GM19240 (cell line): ENCODE results near the gene HCFC1R1.

Experiments used
- DNase-seq: peaks from one replicate; pipeline ENCODE4 v3.0.0; 2011; ENCODE audit warnings: low spot score; ENCODE audit not compliant: insufficient read length

Gene HCFC1R1

DNA sequence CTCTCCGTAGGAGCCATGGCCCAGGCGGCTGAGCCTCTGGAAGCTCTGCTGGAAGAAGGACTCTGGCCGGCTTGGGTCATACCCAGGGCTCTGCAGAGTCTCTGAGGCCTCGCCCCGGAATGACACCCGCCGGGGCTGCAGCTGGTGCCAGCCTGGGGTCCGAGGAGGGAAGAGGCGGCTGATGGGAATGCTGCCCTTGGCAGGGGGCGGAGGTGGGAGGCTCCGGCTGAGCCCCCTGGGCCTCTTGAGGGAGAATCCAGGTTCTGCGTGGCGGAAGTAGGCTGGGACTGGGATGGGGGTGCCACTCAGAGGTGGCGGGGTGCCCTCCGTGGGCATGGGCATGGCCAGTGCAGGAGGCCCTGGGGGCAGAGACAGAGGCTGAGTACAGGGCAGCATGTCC is 47.1 kb downstream of the HCFC1R1 start:
- no peak for DNase-seq

GRCh38 chr16:2976201-2976600 is 47.5 kb downstream of the HCFC1R1 start:
- DNase-seq: no peak

DNA sequence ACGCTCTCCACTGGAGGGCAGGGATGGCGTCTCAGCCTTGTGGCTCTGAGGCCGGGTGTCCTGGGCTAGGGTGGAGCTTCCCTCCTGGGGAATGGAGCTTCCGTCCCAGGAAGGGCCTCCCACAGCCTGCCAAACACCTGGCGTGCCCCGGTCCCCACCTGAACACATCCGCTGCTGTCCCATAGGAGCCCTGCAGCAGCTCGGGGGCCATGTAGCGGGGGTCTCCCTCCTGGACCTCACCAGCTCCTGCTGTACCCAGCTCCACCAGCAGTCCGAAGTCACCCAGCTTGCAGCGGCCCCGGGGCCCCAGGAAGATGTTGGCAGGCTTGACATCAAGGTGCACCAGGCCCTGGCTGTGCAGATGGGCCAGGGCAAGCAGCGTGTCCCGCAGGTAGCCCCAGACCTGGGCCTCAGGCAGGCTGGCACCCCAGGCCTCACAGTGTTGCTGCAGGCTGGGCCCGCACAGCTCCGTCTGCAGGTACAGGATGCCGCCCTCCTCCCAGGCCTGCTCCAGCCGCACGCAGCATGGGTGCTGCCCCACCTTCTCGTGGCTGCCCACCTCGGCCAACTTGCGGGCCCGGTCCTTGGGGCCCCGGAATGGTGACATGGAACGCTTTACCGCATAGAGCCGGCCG is 48.5 kb downstream of the HCFC1R1 start:
- no peak for DNase-seq

- no peak for DNase-seq
Measured at GRCh38 chr16:2974319-2975056, 49.3 kb downstream of the HCFC1R1 start.

DNA sequence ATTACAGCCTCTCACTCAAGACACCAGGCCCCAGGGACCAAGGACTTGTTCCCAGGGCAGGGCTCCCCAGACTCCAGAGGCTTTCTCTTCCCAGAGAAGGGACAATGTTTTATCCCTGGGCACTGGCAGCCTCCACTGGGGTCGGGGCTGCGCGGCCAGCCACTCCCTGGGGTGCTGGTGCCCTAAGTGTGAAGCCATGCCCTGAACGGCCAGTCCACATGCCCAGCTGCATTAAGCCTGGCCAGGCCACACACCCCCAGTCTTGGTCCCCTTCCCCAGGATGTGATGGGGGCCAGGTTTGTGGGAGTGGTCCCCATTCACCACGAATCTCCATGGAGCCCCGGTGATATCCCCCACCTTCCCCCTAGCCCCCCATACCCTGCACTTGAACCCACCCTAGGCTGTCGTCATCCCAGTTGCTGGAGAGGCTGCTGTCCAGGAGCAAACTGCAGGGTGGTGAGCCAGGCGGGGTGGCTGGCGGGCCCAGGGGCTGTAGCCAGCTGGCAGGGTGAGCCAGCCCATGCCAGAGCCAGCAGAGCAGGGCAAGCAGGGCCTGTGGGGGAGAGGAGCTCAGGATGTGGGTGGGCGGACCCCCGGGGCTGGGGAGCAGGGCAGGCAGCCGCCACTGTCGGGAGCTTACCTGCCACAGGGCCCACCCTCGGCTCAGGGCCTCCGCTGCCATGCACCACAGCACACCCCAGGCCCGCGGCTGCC is 50.0 kb downstream of the HCFC1R1 start:
- DNase-seq: no peak

DNA sequence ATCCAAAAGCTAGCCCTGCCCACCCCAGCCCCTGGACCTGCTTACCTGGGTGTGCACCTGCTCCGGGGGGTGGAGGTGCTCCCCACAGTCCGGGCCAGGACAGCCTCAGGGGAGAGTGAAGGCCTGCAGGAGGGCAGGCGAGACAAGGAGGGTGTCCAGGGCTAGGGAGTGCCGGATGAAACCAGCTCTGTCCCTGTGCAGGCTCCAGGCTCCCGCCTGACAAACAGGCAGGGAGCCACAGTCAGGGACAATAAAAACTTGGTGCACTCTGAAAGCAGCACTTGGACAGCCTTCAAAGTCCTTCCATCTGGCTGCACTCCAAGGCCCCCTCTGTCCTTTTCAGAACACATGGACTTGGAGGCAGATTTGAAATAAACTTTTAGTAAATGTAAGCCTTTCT is 50.6 kb downstream of the HCFC1R1 start:
- DNase-seq: no peak
